T-helper 2 cell treated with Interferon-gamma antibody and Interleukin-4, amounts not matched to agents 5 μg/mL and 100 μg/mL, for 36 hours (primary cell): ENCODE measurements around the gene PGM1.

Source experiments
- DNase-seq: peaks from one replicate; pipeline ENCODE4 v3.0.0; 2021; ENCODE audit warnings: low spot score
- H3K27ac Mint-ChIP-seq: one replicate; pipeline ENCODE4 v1.8.0; 2021; ENCODE audit warnings: mild to moderate bottlenecking, mixed read lengths
- H3K27me3 Mint-ChIP-seq: one replicate; pipeline ENCODE4 v1.8.0; 2021; ENCODE audit warnings: low read depth, mixed read lengths
- H3K36me3 Mint-ChIP-seq: one replicate; pipeline ENCODE4 v1.8.0; 2021; ENCODE audit warnings: low read depth, mixed read lengths
- H3K4me1 Mint-ChIP-seq: one replicate; pipeline ENCODE4 v1.8.0; 2021; ENCODE audit warnings: low read depth, mixed read lengths
- H3K4me3 Mint-ChIP-seq: one replicate; pipeline ENCODE4 v1.8.0; 2022; ENCODE audit warnings: mild to moderate bottlenecking, moderate library complexity, mixed read lengths
- H3K9me3 Mint-ChIP-seq: one replicate; pipeline ENCODE4 v1.8.0; 2021; ENCODE audit warnings: mixed read lengths

Gene PGM1

DNA sequence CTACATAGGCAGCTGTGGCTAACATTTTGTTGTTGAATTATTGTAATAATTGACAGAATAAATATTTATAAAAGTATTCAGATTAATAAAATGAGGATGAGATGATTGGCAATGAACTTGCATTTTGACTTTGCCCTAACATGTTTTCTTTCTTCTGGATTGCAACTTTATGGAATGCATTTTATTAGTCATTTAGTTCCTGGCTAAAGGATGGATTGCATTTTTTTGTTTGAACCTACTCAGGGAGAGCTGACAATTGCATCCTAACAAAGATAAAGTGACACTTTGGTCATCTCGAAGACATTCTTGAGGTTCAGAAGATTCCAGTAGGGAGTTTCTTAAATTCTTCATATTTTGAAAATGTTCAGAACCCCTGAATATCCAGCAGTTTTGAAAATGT is 37.5 kb downstream of the PGM1 start:
- no peak overlapping the region for H3K27ac Mint-ChIP-seq
- DNase-seq, result no peak
- H3K9me3 Mint-ChIP-seq, result no peaks in the 10 kb centered on the region
- peaks cover 30% of the 10 kb centered on the region for H3K36me3 Mint-ChIP-seq
- H3K27me3 Mint-ChIP-seq, result no peaks in the 10 kb centered on the region
- H3K4me1 Mint-ChIP-seq, result peaks cover 24% of the 10 kb centered on the region
- H3K4me3 Mint-ChIP-seq, result no peak overlapping the region

DNA sequence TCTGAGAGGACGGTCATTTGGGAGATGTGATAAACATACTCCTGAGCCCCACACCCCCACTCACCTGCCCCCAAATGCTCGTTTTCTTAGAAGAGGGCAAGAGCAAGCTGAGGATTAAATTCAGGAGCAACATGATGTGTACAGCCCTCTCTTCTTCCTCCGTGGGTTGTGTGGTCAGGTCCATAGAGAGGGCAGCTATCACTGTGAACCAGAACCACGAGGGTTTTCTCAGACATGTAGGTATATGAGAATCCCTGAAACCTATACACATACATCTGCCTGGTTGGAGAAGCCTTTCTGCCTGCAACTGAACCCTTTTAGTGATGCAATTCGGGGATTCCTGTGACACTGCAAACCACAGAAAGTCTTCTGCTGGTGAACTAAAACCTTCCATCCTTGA is 38.9 kb downstream of the PGM1 start:
- H3K4me3 Mint-ChIP-seq, result no peak overlapping the region
- no peaks in the 10 kb centered on the region for H3K27me3 Mint-ChIP-seq
- H3K4me1 Mint-ChIP-seq, result peaks cover 18% of the 10 kb centered on the region
- H3K27ac Mint-ChIP-seq, result no peak overlapping the region
- H3K9me3 Mint-ChIP-seq, result no peaks in the 10 kb centered on the region
- DNase-seq, result peak; percentile 20
- peaks cover 44% of the 10 kb centered on the region for H3K36me3 Mint-ChIP-seq

DNA sequence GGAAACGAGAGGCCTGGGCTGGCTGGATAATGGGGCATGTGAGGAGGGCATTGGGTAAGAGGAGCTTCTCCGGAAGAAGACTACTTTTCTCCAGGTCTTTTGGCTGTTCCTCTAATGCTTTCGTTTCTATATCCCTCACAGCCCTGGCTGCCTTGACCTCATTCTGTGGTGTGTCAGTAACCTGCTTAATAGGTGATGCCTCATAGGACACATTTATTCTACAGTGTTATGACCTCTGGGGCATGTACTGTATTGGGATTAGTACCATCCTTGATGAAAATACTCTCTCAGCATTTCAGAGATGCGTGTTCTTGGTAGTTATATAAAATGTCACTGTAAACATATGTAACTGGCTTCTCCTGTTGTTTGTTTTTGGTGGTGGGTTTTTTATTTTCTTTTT is 40.1 kb downstream of the PGM1 start:
- H3K9me3 Mint-ChIP-seq, result no peaks in the 10 kb centered on the region
- H3K27me3 Mint-ChIP-seq, result no peaks in the 10 kb centered on the region
- DNase-seq, result no peak
- no peak overlapping the region for H3K27ac Mint-ChIP-seq
- peaks cover 52% of the 10 kb centered on the region for H3K36me3 Mint-ChIP-seq
- peaks cover 14% of the 10 kb centered on the region for H3K4me1 Mint-ChIP-seq
- no peak overlapping the region for H3K4me3 Mint-ChIP-seq

DNA sequence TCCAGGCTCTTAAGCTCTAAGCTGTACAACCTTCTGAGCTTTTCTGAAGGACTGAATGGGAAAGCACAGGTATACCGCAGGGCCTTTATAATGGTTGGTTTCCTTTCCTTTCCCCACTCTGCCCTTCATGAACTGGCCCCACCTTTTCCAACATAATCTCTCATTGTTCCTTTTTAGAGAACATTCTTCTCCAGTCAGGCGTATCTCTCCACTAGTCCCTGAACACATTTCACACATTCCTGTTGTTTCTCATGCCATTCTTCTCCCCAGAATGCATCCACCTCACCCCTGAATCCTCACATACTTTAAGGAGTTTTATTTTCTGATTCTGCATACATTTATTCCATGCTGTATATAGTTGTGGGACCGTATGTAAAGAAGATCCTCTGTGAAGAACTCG is 41.3 kb downstream of the PGM1 start:
- no peak for DNase-seq
- H3K4me1 Mint-ChIP-seq, result peaks cover 16% of the 10 kb centered on the region
- peaks cover 59% of the 10 kb centered on the region for H3K36me3 Mint-ChIP-seq
- no peak overlapping the region for H3K4me3 Mint-ChIP-seq
- H3K27ac Mint-ChIP-seq, result no peak overlapping the region
- no peaks in the 10 kb centered on the region for H3K27me3 Mint-ChIP-seq
- no peaks in the 10 kb centered on the region for H3K9me3 Mint-ChIP-seq

DNA sequence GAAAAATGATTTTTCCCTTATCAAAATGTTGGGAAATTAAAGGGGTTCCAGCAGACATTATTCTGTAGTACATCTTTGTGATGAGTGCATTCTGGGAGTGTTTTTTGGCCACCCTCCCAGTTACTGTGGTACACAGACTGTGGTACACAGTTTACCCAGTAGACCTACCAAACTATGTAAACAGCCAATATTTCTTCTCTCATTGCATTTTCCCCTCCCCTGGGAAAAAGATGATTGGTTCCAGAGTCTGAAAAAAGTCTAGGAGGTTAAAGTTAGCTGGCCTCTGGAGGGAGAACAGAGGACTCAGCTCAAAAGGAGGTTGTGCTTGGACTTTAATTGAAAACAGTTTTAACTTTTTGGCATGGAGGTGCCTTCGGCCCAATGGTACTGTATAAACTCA is 42.5 kb downstream of the PGM1 start:
- Mint-ChIP-seq H3K4me1 (peaks cover 18% of the 10 kb centered on the region), H3K36me3 (peaks cover 69% of the 10 kb centered on the region), H3K9me3 (no peaks in the 10 kb centered on the region), H3K27ac (no peak overlapping the region), H3K27me3 (no peaks in the 10 kb centered on the region), H3K4me3 (no peak overlapping the region)
- no peak for DNase-seq

DNA sequence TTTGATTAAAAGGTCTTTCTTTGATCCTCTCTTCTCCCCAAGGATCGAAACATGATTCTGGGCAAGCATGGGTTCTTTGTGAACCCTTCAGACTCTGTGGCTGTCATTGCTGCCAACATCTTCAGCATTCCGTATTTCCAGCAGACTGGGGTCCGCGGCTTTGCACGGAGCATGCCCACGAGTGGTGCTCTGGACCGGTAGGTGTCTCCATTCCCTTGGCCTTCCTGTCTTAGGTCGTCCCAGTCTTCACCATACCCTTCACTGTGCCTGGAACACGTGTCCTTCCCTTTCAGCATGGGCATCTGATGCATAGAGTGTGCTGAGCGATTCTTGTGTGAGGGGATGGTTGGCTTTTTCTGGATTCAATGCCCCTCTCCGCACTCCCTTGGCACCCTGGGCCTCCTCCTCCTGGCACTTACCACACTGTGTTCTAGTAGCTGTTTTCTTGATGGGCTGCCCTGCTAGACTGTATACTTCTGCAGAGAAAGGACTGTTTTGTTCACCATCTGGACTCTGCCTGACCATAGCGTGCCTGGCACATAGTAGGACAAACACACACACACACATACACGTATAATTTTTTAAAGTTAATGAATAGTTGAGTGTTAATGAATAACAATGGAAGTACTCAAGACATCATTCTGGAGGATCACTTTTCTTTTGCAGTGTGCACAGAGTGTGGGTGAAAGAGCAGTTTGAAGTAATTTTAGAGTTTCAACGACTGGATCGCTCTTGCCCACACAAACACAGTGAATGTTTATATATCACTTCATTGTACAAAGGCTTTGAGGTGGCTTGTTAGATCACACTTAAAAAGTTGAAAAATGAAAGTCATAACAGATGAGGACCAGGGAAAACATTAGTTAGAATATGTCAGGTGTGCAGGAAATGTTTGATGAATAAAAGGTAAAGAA is 43.2 kb downstream of the PGM1 start:
- H3K36me3 Mint-ChIP-seq, result peaks cover 70% of the 10 kb centered on the region
- no peaks in the 10 kb centered on the region for H3K9me3 Mint-ChIP-seq
- H3K4me3 Mint-ChIP-seq, result no peak overlapping the region

DNA sequence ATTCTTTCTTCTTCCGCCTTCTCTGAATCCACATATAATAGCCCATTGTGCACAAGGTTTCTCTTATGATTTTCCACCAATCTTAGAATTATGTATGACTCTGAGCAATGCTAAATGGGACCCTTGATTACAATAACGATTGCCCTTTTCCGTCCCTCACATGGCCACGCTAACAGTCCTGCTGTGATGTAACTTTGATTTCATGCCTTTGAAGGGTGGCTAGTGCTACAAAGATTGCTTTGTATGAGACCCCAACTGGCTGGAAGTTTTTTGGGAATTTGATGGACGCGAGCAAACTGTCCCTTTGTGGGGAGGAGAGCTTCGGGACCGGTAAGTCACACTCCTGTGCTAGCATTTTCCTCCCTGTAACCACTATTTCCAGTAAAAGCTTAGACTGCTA is 45.3 kb downstream of the PGM1 start:
- no peaks in the 10 kb centered on the region for H3K27me3 Mint-ChIP-seq
- no peak for DNase-seq
- H3K4me1 Mint-ChIP-seq, result peaks cover 13% of the 10 kb centered on the region
- H3K9me3 Mint-ChIP-seq, result no peaks in the 10 kb centered on the region
- peaks cover 73% of the 10 kb centered on the region for H3K36me3 Mint-ChIP-seq
- no peak overlapping the region for H3K27ac Mint-ChIP-seq
- no peak overlapping the region for H3K4me3 Mint-ChIP-seq

More for the DNA sequence above, 43.2 kb downstream of the PGM1 start:
- H3K27ac Mint-ChIP-seq, result no peak overlapping the region
- H3K27me3 Mint-ChIP-seq, result no peaks in the 10 kb centered on the region
- no peak for DNase-seq
- peaks cover 19% of the 10 kb centered on the region for H3K4me1 Mint-ChIP-seq

DNA sequence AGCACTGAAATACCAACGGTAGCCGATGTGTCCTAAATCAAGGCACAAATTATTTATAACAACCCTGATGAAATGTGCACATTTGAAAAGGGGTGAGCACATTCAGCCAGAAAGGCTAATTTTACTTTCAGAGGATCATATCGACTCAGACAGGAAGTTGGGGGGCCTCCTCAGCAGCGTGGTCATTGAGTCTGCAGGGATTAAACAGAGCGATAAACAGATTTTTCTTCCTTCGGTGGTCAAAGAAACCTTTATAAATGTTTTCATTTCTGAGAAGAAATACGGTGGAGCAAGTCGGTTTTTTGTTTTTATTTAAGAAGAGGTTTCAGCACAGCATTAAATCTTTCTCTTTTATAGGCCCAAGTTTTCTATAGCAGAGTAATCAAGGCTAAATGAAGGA is 45.7 kb downstream of the PGM1 start:
- Mint-ChIP-seq H3K36me3 (peaks cover 75% of the 10 kb centered on the region), H3K27me3 (no peaks in the 10 kb centered on the region), H3K4me3 (no peak overlapping the region), H3K9me3 (no peaks in the 10 kb centered on the region), H3K4me1 (peaks cover 15% of the 10 kb centered on the region), H3K27ac (no peak overlapping the region)
- DNase-seq, result no peak

DNA sequence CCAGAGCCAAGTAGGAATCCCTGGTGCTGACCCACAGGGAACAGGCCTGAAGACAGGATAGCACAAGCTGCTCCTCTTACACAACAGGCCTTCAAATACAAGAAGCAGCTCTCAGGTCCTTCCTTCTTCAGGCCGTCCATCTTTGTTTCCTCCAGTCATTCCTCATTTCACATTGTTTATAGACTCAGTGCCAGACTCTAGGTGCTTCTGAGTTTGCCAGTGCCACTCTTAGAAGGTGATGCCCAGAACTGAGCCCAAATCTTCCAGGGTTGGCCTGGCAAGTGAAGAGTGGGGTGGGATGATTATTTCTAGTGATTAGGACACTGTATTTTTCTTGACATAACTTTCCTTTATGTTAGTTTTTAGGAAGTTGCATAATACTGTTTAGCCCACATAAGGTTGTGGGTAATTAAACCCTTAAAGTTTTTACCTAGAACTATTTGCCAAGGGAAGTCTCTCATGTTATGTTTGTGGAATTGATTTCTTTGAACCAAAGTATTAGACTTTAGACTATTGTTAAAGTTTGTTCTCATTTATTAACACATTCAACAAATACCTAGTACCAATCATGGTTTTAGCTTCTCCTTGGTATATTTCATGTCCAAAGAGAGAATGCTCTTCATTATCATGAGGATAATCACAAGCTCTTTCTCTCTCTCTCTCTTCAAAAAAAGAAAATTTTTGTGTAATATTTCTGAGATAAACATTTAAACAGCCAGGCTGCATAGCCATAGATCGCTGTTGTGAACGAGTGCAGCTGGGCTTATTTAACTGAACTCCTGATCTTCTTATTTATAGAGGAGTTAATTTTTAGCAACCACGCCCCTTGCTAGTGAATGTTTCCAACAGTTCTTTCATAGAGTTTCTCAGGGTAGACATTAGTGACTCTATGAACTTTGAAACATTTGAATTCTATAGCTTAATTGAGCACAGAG is 47.7 kb downstream of the PGM1 start:
- Mint-ChIP-seq H3K4me3 (no peak overlapping the region), H3K9me3 (peaks cover 3% of the 10 kb centered on the region), H3K27ac (no peak overlapping the region), H3K27me3 (no peaks in the 10 kb centered on the region), H3K36me3 (peaks cover 78% of the 10 kb centered on the region), H3K4me1 (peaks cover 23% of the 10 kb centered on the region)
- DNase-seq, result no peak

DNA sequence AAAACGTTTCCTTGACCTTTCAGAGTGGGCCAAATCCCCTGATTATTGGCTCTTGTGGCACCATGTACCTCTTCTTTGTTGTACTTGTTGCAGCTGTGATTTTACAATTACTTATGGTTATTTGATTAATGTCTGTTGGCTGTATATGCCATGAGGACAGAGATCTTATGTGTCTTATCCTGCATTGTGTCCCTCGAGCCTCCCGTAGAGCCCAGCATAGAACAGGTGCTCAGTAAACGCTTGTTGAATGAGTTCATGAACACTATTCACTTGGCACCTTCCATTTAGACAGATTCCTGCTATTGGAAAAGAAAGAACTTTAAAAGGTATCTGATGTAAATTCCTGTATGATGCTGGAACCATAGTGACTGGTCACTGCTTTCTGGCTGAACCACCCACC is 48.4 kb downstream of the PGM1 start:
- no peak for DNase-seq
- Mint-ChIP-seq H3K27ac (no peak overlapping the region), H3K27me3 (no peaks in the 10 kb centered on the region), H3K36me3 (peaks cover 74% of the 10 kb centered on the region), H3K9me3 (peaks cover 5% of the 10 kb centered on the region), H3K4me3 (no peak overlapping the region), H3K4me1 (peaks cover 24% of the 10 kb centered on the region)

DNA sequence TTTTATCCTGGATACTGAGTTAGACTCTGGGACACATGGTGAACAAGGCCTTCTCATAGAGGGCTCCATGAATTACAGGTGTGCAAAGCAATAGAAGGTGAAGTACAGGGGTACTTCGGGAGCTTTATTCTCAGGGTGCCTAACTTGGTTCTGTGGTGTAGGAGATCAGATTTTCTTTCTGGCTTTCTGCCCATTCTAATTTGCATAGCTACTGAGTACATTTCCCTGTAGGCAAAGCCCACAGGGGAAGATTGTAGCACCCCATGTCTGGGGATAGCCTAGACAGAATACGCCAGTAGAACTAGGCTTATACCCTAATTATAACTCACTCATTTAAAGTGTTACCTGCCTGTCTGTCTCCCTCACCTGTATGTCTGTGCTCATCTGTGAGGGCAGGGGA is 49.7 kb downstream of the PGM1 start:
- no peak for DNase-seq
- H3K36me3 Mint-ChIP-seq, result peaks cover 67% of the 10 kb centered on the region

DNA sequence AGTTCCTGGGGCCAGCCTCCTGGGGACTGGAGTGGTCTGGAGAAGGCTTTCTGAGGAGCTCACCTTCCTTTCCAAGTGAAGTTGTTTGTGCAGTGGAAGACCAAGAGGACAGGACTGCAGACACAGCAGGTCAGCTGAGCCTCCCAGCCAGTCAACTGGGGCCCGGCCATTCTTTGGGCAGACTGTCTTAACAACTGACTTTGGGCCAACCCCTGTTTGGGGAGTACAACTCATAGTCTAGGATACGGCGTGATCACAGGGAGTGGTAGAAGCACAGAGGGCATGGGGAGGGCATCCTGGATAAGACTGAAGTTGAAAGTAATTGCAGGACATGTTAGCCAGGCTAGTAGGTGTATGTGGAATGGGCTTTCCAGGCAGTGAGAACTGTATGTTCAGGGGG is 50.3 kb downstream of the PGM1 start:
- H3K9me3 Mint-ChIP-seq, result peaks cover 5% of the 10 kb centered on the region
- H3K27ac Mint-ChIP-seq, result no peak overlapping the region
- DNase-seq, result no peak
- peaks cover 67% of the 10 kb centered on the region for H3K36me3 Mint-ChIP-seq
- no peaks in the 10 kb centered on the region for H3K27me3 Mint-ChIP-seq
- H3K4me1 Mint-ChIP-seq, result peaks cover 22% of the 10 kb centered on the region
- H3K4me3 Mint-ChIP-seq, result no peak overlapping the region

More for the DNA sequence above, 49.7 kb downstream of the PGM1 start:
- H3K27me3 Mint-ChIP-seq, result no peaks in the 10 kb centered on the region
- H3K4me1 Mint-ChIP-seq, result peaks cover 23% of the 10 kb centered on the region
- no peak overlapping the region for H3K27ac Mint-ChIP-seq
- H3K9me3 Mint-ChIP-seq, result peaks cover 5% of the 10 kb centered on the region
- H3K4me3 Mint-ChIP-seq, result no peak overlapping the region

DNA sequence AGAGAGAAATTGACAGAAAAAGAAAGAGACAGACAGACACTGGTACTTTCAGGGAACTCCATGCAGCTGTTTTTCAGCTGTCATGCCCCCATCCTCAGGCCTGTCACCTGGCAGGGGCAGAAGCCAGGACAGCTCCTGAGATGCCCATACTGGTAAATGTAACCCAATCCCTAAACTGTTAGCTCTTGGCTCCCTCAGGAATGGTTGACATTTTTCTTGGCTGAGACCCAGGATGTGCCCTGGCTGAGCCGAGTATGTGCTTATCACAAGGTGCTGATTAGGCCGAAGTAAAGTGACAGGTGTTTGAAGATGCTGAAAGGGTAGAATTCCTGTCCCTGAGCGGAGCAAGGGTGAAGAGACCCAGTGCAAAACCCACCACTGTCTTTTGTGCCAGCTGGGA is 50.7 kb downstream of the PGM1 start:
- no peak for DNase-seq
- Mint-ChIP-seq H3K4me1 (peaks cover 19% of the 10 kb centered on the region), H3K36me3 (peaks cover 66% of the 10 kb centered on the region), H3K9me3 (peaks cover 5% of the 10 kb centered on the region), H3K27ac (no peak overlapping the region), H3K27me3 (no peaks in the 10 kb centered on the region), H3K4me3 (no peak overlapping the region)

DNA sequence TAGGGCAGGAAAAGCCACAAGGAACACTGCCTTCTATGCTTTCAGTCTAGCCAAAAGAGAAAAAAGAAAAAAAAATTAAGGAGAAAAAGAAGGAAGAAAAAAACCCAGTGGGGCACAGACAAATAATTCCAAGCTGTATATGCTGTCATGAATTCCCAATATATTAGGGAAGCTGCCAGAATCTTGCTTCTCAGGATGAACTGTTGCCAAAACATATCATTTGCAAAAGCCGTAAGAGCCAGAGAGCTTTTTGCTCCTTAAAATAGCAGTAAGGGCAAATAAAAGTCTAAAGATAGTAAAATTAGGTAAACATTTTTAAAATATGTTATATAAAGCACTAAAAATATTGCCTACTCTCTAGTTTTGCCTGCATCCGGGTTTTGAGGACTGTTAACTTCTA is 52.1 kb downstream of the PGM1 start:
- peaks cover 26% of the 10 kb centered on the region for H3K4me1 Mint-ChIP-seq
- DNase-seq, result no peak
- H3K4me3 Mint-ChIP-seq, result no peak overlapping the region
- H3K9me3 Mint-ChIP-seq, result peaks cover 5% of the 10 kb centered on the region
- H3K27ac Mint-ChIP-seq, result no peak overlapping the region
- H3K27me3 Mint-ChIP-seq, result no peaks in the 10 kb centered on the region
- peaks cover 59% of the 10 kb centered on the region for H3K36me3 Mint-ChIP-seq
